GM10266 (cell line): ENCODE results near the gene STX2.

Source experiments
- DNase-seq: peaks from one replicate; pipeline ENCODE4 v3.0.0; 2012; ENCODE audit errors: extremely low spot score
- TF ChIP-seq, protein P1 (sequence below): IDR thresholded peaks from 2 replicates; pipeline ENCODE4 v1.5.1; 2012; ENCODE audit warnings: mild to moderate bottlenecking, low read depth; ENCODE audit not compliant: control insufficient read depth, insufficient read depth; ENCODE audit errors: missing control alignments

The STX2 gene

DNA sequence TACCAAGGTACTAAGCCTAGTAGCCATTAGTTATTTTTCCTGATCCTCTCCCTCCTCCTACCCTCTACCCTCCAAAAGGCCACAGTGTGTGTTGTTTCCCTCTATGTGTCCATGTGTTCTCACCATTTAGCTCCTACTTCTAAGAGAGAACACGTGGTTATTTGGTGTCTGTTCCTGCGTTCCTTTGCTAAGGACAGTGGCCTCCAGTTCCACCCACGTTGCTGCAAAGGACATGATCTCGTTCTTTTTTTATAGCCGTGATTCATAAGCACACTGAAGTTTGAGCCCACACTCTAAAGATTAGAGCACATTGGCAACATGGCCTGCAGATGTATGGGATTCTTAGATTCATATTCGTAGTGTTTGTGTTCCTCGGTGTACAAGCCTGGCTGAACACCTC, 8.1 kb upstream of the STX2 start:
- TF ChIP-seq, protein P1, sequence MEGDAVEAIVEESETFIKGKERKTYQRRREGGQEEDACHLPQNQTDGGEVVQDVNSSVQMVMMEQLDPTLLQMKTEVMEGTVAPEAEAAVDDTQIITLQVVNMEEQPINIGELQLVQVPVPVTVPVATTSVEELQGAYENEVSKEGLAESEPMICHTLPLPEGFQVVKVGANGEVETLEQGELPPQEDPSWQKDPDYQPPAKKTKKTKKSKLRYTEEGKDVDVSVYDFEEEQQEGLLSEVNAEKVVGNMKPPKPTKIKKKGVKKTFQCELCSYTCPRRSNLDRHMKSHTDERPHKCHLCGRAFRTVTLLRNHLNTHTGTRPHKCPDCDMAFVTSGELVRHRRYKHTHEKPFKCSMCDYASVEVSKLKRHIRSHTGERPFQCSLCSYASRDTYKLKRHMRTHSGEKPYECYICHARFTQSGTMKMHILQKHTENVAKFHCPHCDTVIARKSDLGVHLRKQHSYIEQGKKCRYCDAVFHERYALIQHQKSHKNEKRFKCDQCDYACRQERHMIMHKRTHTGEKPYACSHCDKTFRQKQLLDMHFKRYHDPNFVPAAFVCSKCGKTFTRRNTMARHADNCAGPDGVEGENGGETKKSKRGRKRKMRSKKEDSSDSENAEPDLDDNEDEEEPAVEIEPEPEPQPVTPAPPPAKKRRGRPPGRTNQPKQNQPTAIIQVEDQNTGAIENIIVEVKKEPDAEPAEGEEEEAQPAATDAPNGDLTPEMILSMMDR = no peak
- no peak for DNase-seq

DNA sequence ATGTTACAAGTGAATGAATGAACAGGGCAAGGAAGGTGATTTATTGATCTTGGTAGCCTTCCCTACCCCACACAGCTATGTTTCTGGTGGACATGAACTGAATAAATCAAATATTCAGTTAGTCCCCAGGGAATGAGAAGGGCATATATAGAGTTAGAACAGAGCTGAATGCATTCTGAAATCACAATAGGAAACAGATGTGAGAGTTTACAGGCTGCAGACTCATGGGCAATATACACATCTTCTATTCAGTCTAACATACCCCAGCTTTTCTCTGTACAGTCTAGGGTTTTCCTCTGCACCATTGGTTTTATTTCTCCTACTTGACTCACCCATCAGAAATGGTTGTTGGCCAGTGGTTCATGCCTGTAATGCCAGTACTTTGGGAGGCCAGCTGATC, 7.3 kb upstream of the STX2 start:
- no peak for DNase-seq

DNA sequence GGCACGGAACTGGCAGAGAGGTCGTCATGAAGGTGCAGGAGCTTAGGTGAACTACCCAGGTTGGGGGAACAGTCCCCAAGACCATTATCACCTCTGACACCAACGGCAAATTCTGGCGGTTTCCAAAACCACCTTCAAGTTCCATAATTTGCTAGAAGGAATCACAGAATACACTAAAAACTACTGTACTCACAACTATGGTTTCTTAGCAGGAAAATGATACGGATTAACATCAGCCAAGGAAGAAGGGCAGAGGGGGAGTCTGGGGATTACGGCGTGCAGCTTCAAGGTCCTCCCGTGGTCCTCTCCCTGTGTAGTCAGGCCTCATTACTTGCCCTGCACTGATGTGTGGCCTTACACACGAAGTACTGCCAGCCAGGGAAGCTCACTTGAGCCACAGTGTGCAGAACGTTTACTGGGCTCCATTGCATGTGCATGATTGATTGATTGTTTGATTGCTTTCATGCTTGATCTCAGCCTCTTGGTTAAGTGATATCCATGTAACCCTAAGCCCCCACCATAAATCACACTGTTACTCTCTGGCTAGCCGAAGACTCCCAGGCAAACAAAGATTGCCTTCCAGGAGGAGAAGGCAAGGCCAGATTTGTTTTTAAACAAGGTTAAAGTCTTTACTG, 837 bp upstream of the STX2 start:
- no peak for DNase-seq
- TF ChIP-seq, protein P1 = no peak

More for the DNA sequence above, 7.3 kb upstream of the STX2 start:
- TF ChIP-seq, protein P1 = no peak

DNA sequence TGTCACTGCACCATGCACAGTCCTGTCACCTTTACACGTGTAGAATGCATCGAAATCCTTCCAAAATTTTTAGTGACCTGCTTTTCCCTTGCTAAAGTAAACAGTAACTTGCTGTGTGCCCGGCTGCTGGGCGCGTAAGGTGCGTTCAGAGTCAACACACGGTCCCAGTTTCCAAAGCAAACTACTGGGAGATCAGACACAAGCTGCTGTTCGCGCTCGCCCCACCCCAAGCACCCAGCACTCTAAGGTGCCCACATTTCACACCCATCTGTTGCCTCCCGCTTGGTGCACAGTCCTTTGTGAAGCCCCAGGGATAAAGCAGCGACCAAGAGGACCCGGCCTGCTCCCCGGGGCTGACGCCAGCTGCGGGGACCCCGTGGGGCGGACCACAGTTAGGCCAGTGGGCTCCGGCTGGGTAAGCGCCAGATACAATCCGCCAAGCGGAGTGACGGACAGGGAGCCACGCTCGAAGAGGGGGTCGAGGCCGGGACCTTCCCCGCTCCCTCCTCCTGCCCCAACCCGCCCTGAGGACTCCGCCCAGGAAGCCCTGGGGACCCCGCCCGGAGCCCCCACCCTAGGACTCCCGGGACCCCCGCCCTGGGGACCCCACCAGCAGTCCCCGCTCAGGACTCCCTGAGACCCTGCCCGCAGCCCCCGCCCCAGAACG, 633 bp downstream of the STX2 start:
- no peak for DNase-seq
- TF ChIP-seq, protein P1 = no peak

DNA sequence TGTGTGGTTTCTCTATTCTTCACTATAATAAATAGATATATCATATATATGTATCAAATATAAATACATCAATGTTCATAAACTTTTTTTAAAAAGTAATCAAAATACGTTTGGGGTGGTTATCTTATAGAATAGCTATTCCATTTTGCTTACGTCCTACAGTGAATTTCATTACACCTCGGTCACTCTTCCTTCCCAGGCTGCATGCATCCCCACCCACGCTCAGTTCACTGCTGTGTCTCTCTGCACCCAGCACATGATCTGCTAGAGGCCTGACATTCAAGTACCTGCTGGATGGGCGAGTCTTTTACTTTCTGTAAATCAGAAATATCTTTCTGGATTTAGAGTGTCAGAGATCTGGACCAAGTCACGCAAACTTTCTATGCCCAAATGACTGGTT, 3.6 kb downstream of the STX2 start:
- TF ChIP-seq, protein P1 = no peak
- DNase-seq = no peak

DNA sequence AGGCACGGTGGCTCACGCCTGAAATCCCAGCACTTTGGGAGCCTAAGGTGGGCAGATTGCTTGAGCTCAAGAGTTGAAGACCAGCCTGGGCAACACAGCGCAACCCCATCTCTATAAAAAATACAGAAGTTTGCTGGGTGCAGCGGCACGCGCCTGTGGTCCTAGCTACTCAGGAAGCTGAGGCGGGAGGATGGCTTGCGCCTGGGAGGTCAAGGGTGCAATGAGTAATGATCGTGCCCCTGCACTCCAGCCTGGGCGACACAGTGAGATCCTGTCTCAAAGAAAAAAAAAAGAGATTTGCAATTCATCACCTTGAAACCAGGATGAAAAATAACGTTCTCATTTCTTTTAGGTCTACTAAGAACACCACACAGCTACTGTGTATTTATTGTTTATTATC, 4.0 kb downstream of the STX2 start:
- no peak for DNase-seq
- TF ChIP-seq, protein P1 = no peak

DNA sequence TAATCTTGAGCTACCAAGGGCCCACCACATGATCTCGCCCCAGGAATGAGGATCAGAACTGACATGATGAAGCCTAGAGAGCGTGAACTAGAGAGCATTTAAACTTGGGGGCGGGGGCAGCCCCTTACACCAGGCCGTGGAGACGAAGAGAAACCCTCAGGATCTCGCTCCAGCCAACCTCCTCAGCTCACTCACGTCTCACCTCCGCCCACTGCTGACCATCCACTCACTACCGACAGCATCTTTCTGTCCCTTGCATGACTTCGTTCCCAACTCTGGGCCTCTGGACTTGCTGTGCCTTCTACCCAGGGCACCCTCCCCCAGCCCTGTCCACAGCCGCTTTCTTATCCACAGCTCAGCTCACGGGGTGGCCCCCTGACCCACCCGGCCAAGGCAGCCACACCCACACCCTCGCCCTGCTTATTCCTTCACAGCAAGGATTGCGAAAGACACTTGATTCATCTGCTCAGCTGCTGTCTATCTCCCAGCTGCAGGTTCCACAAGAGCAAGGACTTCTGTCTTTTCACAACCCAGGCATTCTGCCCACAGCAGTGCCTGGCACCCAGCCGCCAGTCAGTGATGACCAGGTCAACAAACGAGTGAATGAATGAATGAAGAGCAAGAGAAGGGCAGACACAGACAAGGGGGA, 6.4 kb downstream of the STX2 start:
- TF ChIP-seq, protein P1 = no peak
- no peak for DNase-seq
